Mononuclear cell (primary cell): ENCODE measurements around the gene VANGL2. TPM values are rescaled to one million over a fixed set of nuclear protein-coding genes. Genes with fewer than 3 reads are reported as not detected.

Source experiments
- H3K27me3 ChIP-seq: 2 replicates; pipeline ENCODE4 v1.6.0; 2011; ENCODE audit warnings: low read length, control low read depth; ENCODE audit not compliant: insufficient read depth
- H3K4me1 ChIP-seq: 2 replicates; pipeline ENCODE4 v1.5.1; 2011; ENCODE audit warnings: mild to moderate bottlenecking, low read length, control low read depth; ENCODE audit not compliant: insufficient read depth
- H3K4me3 ChIP-seq: 2 replicates; pipeline ENCODE4 v1.5.1; 2011; ENCODE audit warnings: mild to moderate bottlenecking, low read length, moderate library complexity
- H3K9me3 ChIP-seq: 2 replicates; pipeline ENCODE4 v1.5.1; 2011; ENCODE audit warnings: low read depth, mild to moderate bottlenecking, control low read depth, low read length
- total RNA-seq: library from RNA; depleted of rRNA; stranded (reverse); fragments of >200 nt; gene quantifications from one replicate; pipeline ENCODE4 v1.2.3, GENCODE V29; 2012

VANGL2 gene
- total RNA-seq, 1 donor, result under 0.01 TPM

GRCh38 chr1:160421881-160422280, 21.5 kb downstream of the VANGL2 start:
- H3K4me3 ChIP-seq, result no peak overlapping the region
- no peaks in the 10 kb centered on the region for H3K27me3 ChIP-seq
- H3K9me3 ChIP-seq, result no peaks in the 10 kb centered on the region
- no peaks in the 10 kb centered on the region for H3K4me1 ChIP-seq

- H3K4me1 ChIP-seq, result peaks cover 14% of the 10 kb centered on the region
- no peaks in the 10 kb centered on the region for H3K9me3 ChIP-seq
- H3K4me3 ChIP-seq, result no peak overlapping the region
- H3K27me3 ChIP-seq, result no peaks in the 10 kb centered on the region
Observed at GRCh38 chr1:160423966-160424365, 23.6 kb downstream of the VANGL2 start.

GRCh38 chr1:160425847-160426246, 25.5 kb downstream of the VANGL2 start:
- H3K27me3 ChIP-seq, result no peaks in the 10 kb centered on the region
- H3K4me1 ChIP-seq, result peaks cover 32% of the 10 kb centered on the region
- no peaks in the 10 kb centered on the region for H3K9me3 ChIP-seq
- H3K4me3 ChIP-seq, result no peak overlapping the region

GRCh38 chr1:160427625-160428024, 27.3 kb downstream of the VANGL2 start:
- Histone ChIP-seq H3K4me3 (no peak overlapping the region), H3K27me3 (no peaks in the 10 kb centered on the region), H3K9me3 (no peaks in the 10 kb centered on the region), H3K4me1 (peaks cover 49% of the 10 kb centered on the region)

GRCh38 chr1:160428053-160428452, 27.7 kb downstream of the VANGL2 start:
- H3K9me3 ChIP-seq, result no peaks in the 10 kb centered on the region
- H3K4me1 ChIP-seq, result peaks cover 53% of the 10 kb centered on the region
- no peaks in the 10 kb centered on the region for H3K27me3 ChIP-seq
- no peak overlapping the region for H3K4me3 ChIP-seq

- Histone ChIP-seq H3K4me1 (peaks cover 57% of the 10 kb centered on the region), H3K4me3 (no peak overlapping the region), H3K27me3 (no peaks in the 10 kb centered on the region)
Observed at GRCh38 chr1:160428655-160429054, 28.3 kb downstream of the VANGL2 start.

GRCh38 chr1:160429125-160429561, 28.8 kb downstream of the VANGL2 start:
- H3K4me1 ChIP-seq, result peaks cover 57% of the 10 kb centered on the region
- H3K27me3 ChIP-seq, result no peaks in the 10 kb centered on the region
- no peaks in the 10 kb centered on the region for H3K9me3 ChIP-seq
- no peak overlapping the region for H3K4me3 ChIP-seq

More at GRCh38 chr1:160428655-160429054, 28.3 kb downstream of the VANGL2 start:
- H3K9me3 ChIP-seq, result no peaks in the 10 kb centered on the region

GRCh38 chr1:160429702-160430535, 29.6 kb downstream of the VANGL2 start:
- H3K4me1 ChIP-seq, result peaks cover 57% of the 10 kb centered on the region
- no peaks in the 10 kb centered on the region for H3K27me3 ChIP-seq
- no peak overlapping the region for H3K4me3 ChIP-seq
- H3K9me3 ChIP-seq, result no peaks in the 10 kb centered on the region

- no peak overlapping the region for H3K4me3 ChIP-seq
- no peaks in the 10 kb centered on the region for H3K9me3 ChIP-seq
- peaks cover 57% of the 10 kb centered on the region for H3K4me1 ChIP-seq
- H3K27me3 ChIP-seq, result no peaks in the 10 kb centered on the region
Observed at GRCh38 chr1:160431006-160431405, 30.6 kb downstream of the VANGL2 start.

GRCh38 chr1:160431571-160431970, 31.2 kb downstream of the VANGL2 start:
- peaks cover 57% of the 10 kb centered on the region for H3K4me1 ChIP-seq
- H3K9me3 ChIP-seq, result no peaks in the 10 kb centered on the region
- no peak overlapping the region for H3K4me3 ChIP-seq
- no peaks in the 10 kb centered on the region for H3K27me3 ChIP-seq

- Histone ChIP-seq H3K9me3 (no peaks in the 10 kb centered on the region), H3K27me3 (no peaks in the 10 kb centered on the region), H3K4me1 (peaks cover 63% of the 10 kb centered on the region), H3K4me3 (no peak overlapping the region)
Observed at GRCh38 chr1:160432371-160432786, 32.0 kb downstream of the VANGL2 start.

GRCh38 chr1:160436966-160437365, 36.6 kb downstream of the VANGL2 start:
- Histone ChIP-seq H3K9me3 (no peaks in the 10 kb centered on the region), H3K27me3 (no peaks in the 10 kb centered on the region), H3K4me1 (peaks cover 36% of the 10 kb centered on the region), H3K4me3 (no peak overlapping the region)

GRCh38 chr1:160437432-160438316, 37.3 kb downstream of the VANGL2 start:
- Histone ChIP-seq H3K4me1 (peaks cover 29% of the 10 kb centered on the region), H3K4me3 (no peak overlapping the region), H3K27me3 (no peaks in the 10 kb centered on the region), H3K9me3 (no peaks in the 10 kb centered on the region)

GRCh38 chr1:160438317-160438918, 38.1 kb downstream of the VANGL2 start:
- H3K4me1 ChIP-seq, result peaks cover 24% of the 10 kb centered on the region
- H3K27me3 ChIP-seq, result no peaks in the 10 kb centered on the region
- H3K4me3 ChIP-seq, result no peak overlapping the region
- H3K9me3 ChIP-seq, result no peaks in the 10 kb centered on the region

- Histone ChIP-seq H3K4me3 (no peak overlapping the region), H3K4me1 (peaks cover 26% of the 10 kb centered on the region), H3K9me3 (no peaks in the 10 kb centered on the region), H3K27me3 (no peaks in the 10 kb centered on the region)
Observed at GRCh38 chr1:160438935-160439334, 38.6 kb downstream of the VANGL2 start.
